Small intestine (tissue), 7 donors: ENCODE results near the gene ERCC5. TPM values are rescaled to one million over a fixed set of nuclear protein-coding genes. Genes with fewer than 3 reads are reported as not detected.

Experiments used
- DNase-seq, 2 donors: peaks; one replicate each; pipeline versions ENCODE4 v3.0.0 to v3.0.0-alpha.2; 2013
- FAIRE-seq: peaks from 2 replicates; lab custom pipeline; 2012; peaks lifted over from hg19 to GRCh38; lab: Jason Lieb, UNC
- H3K27ac ChIP-seq, 3 donors: one replicate each; pipeline ENCODE4 v1.5.1; 2013; ENCODE audit warnings: low read length in 2 of 3, mild to moderate bottlenecking in 2 of 3, control low read depth in 1 of 3, inconsistent platforms in 1 of 3, low read depth in 1 of 3, moderate library complexity in 1 of 3
- H3K27me3 ChIP-seq, 3 donors: one replicate each; pipeline ENCODE4 v1.6.1; 2013; ENCODE audit warnings: low read length in 3 of 3, inconsistent platforms in 1 of 3; ENCODE audit not compliant: control insufficient read depth in 3 of 3, insufficient read depth in 3 of 3
- H3K36me3 ChIP-seq, 3 donors: one replicate each; pipeline ENCODE4 v1.6.1; 2013; ENCODE audit warnings: low read length in 3 of 3, inconsistent platforms in 1 of 3, low read depth in 1 of 3, mild to moderate bottlenecking in 1 of 3, moderate library complexity in 1 of 3; ENCODE audit not compliant: control insufficient read depth in 3 of 3, insufficient read depth in 2 of 3
- H3K4me1 ChIP-seq, 3 donors: one replicate each; pipeline ENCODE4 v1.6.1; 2013; ENCODE audit warnings: low read length in 2 of 3, inconsistent platforms in 1 of 3, low read depth in 1 of 3, mild to moderate bottlenecking in 1 of 3, moderate library complexity in 1 of 3; ENCODE audit not compliant: control insufficient read depth in 3 of 3, insufficient read depth in 2 of 3
- H3K4me3 ChIP-seq, 3 donors: one replicate each; pipeline ENCODE4 v1.5.1; 2013; ENCODE audit warnings: low read length in 3 of 3, control low read depth in 1 of 3, inconsistent platforms in 1 of 3, low read depth in 1 of 3, mild to moderate bottlenecking in 1 of 3, moderate library complexity in 1 of 3
- H3K9me3 ChIP-seq, 2 donors: one replicate each; pipeline ENCODE4 v1.6.1; 2013; ENCODE audit warnings: low read depth in 1 of 2, low read length in 1 of 2; ENCODE audit not compliant: control insufficient read depth in 2 of 2, insufficient read depth in 1 of 2
- WGBS, 3 donors: extraction: QIAGEN DNeasy Blood & Tissue Kit; methylation state at CpG; one replicate each; pipeline ENCODE4 v1.1.7; 2013; 5-methylcytosine and 5-hydroxymethylcytosine counted together
- polyA plus RNA-seq, 4 donors: library from polyadenylated mRNA; stranded (reverse) in 3 of 4; unstranded in 1 of 4; fragments of 200-250 nt in 3 of 4; fragments of 120-200 nt in 1 of 4; gene quantifications; one replicate each; pipeline versions ENCODE4 v1.2.1 to v1.2.3, GENCODE V29; 2013
- donor health status: healthy with polysubstance abuse.
- donor health status: control.
- donor health status: control.
- donor health status: Bipolar disorder and iron deficiency.
- donor health status: healthy.

ERCC5 gene
- polyA plus RNA-seq, 4 donors = 40.7 to 112 (median 65.9) TPM

DNA sequence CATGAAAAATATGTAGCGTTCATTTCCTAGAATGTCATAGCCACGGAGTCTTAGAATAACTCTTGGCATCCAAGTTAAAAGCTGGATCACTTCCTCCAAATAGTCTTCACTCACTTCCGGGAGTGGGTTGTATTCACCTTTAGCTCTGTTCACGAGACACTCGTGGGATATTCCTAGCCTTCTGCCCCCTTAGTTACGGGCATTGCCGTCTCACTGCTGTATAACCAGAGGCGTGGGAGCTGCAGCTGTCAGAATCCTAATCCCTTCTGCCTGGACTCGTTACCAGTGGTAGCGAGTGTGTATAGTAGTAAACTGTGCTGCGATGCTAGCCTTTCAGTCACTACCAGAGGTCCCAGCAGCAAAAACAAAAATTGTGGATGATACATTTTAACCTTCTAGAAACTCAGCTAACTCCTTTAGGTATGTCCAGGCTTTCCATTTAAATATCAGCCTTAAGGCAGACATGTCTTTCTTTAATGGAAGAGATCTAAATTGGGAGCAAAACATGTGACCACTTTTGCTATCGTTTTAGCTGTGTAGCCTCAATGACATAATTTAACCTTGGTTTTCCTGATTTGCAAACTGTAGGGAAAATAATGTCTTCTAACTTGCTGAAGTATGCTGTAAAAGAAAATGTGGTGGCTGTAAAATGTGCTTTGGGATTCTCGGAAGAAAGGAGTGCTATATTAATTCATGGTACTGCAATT lies 34.1 kb downstream of the ERCC5 start:
- H3K27ac ChIP-seq = no peak overlapping the region
- peaks cover 7 to 13% (median 9%) of the 10 kb centered on the region in 3 donors for H3K36me3 ChIP-seq
- no peaks in the 10 kb centered on the region for H3K27me3 ChIP-seq
- no peaks in the 10 kb centered on the region for H3K9me3 ChIP-seq
- WGBS, 3 donors = 86 to 92% (median 88%) methylated on average over 13 of the region's 13 CpGs
- no peak for FAIRE-seq
- no peak overlapping the region for H3K4me3 ChIP-seq
- no peak for DNase-seq
- H3K4me1 ChIP-seq = no peaks in the 10 kb centered on the region

DNA sequence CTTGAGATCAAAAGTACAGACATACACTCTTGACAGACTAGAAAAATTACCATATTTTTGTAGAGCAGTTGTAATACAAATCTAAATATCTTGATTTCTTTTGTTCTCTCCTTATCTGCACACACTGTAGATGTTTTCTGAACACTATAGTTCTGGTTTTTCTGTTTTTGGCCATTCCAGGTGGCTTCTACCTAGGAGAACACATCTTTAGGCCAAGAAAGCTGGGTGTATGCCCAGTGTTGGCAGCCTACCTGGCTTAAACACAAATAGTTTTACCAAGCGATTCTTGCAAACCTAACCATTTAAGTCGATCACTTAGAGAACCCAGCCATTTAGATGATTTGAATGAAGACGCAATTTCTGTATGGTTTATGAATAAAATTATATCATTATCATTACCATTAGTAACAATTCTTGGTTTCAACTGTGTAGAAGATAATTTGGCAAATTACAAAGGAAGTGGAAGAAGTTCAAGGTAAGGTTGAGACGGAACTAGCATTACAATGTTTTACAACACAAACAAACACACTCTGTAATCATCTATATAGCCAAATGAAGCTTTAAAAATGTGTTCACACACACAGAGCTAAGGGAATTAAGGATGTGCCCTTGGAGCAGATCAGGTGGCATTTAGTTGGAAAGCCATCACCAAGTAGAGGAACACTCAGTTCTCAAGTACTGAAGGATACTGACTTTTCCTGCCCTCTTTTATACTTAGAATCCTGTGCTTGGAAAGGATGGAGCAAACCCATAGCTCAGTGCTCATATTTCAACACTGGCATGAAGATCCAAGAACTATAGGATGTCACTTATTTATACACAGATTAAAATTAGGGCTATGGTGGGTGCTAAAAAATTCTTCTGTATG lies 36.2 kb downstream of the ERCC5 start:
- DNase-seq (no peak), FAIRE-seq (no peak)
- Histone ChIP-seq H3K27ac (no peak overlapping the region), H3K27me3 (no peaks in the 10 kb centered on the region), H3K36me3 (peaks cover 0 to 2% (median 0%) of the 10 kb centered on the region in 3 donors), H3K9me3 (no peaks in the 10 kb centered on the region), H3K4me3 (no peak overlapping the region), H3K4me1 (no peaks in the 10 kb centered on the region)
- 91 to 95% (median 95%) methylated on average over 4 of the region's 4 CpGs for WGBS, 3 donors

DNA sequence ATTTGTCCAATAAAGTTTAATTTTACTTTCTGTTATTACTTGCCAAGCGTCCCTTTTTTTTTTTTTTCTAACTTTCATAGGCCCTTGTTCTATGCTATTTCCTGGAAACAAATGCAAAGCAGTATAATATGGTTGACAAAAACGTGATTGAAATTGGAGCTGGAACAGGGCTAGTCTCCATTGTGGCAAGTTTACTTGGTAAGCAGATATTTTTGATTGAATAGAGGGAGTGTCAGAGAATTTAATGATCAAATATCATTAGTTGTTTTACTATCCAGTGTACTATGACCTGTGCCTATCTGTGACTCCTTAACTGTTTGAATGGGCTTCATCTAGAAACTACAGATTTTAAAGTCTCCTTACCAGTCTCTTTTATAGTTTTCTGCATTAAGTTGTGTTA lies 46.7 kb downstream of the ERCC5 start:
- no peaks in the 10 kb centered on the region for H3K36me3 ChIP-seq
- peaks cover 0 to 6% (median 3%) of the 10 kb centered on the region in 3 donors for H3K4me1 ChIP-seq
- FAIRE-seq = peak; percentile 65
- DNase-seq = peak; percentile 31 to 79
- H3K27ac ChIP-seq = no peak overlapping the region
- H3K9me3 ChIP-seq = no peaks in the 10 kb centered on the region
- H3K27me3 ChIP-seq = no peaks in the 10 kb centered on the region
- no peak overlapping the region for H3K4me3 ChIP-seq
- 11 to 52% (median 22%) methylated on average over 2 of the region's 2 CpGs for WGBS, 3 donors

- H3K9me3 ChIP-seq = peaks cover 0 to 3% of the 10 kb centered on the region in 2 donors
- H3K36me3 ChIP-seq = no peaks in the 10 kb centered on the region
- peaks cover 0 to 22% (median 2%) of the 10 kb centered on the region in 3 donors for H3K4me1 ChIP-seq
- H3K4me3 ChIP-seq = no peak overlapping the region
- no peak for FAIRE-seq
- no peaks in the 10 kb centered on the region for H3K27me3 ChIP-seq
- 52 to 74% (median 57%) methylated on average over 6 of the region's 6 CpGs for WGBS, 3 donors
- peak in 1 of 2 donors; percentile 69 for DNase-seq
- peak overlapping the region in 1 of 3 donors; percentile 25 for H3K27ac ChIP-seq
Measured at GRCh38 chr13:102897371-102898138, 51.7 kb downstream of the ERCC5 start.

GRCh38 chr13:102900193-102900608 lies 54.4 kb downstream of the ERCC5 start:
- WGBS, 3 donors = 14 to 59% (median 37%) methylated on average over 4 of the region's 4 CpGs
- Histone ChIP-seq H3K9me3 (peaks cover 0 to 3% of the 10 kb centered on the region in 2 donors), H3K36me3 (no peaks in the 10 kb centered on the region), H3K4me1 (peaks cover 0 to 25% (median 10%) of the 10 kb centered on the region in 3 donors), H3K4me3 (no peak overlapping the region), H3K27me3 (no peaks in the 10 kb centered on the region), H3K27ac (peak overlapping the region in 1 of 3 donors; percentile 35)
- no peak for FAIRE-seq
- DNase-seq = peak; percentile 66 to 73

GRCh38 chr13:102901056-102901455 lies 55.2 kb downstream of the ERCC5 start:
- no peaks in the 10 kb centered on the region for H3K27me3 ChIP-seq
- peaks cover 0 to 3% of the 10 kb centered on the region in 2 donors for H3K9me3 ChIP-seq
- H3K4me3 ChIP-seq = no peak overlapping the region
- H3K27ac ChIP-seq = peak overlapping the region in 1 of 3 donors; percentile 68
- FAIRE-seq (peak; percentile 90), DNase-seq (peak; percentile 79 to 91)
- H3K36me3 ChIP-seq = no peaks in the 10 kb centered on the region
- H3K4me1 ChIP-seq = peaks cover 0 to 25% (median 10%) of the 10 kb centered on the region in 3 donors

DNA sequence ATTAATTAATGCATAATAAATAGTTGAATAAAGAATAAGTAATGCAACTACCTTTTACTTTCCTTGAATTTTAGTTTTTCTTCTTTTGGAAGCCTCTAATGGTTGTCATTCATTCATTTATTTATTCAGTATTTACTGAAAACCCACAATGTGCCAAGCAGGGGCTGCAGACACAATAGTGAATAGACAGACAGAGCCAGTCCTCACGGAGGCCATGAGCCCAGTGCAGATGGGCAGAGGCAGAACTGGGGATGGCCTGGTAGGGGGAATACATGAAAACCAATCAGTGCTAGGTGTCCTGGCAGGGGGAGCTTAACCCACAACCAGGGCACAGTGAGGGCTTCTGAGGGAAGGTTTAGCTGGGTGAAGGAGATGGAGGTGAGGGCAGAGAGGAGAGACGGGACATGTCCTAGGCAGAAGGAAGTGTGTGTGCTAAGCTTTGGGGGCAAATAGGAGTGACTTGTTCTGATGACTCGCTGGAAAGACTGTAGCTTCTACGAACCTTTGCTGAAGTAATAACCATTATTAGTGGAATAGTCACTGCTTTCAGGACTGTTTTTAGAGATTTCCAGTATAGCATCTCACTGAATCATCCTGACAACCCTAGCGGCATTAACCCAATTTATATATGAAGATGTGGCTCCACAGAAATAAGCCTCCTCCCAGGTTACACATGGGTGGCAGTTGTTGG lies 55.9 kb downstream of the ERCC5 start:
- no peak for FAIRE-seq
- peaks cover 0 to 3% of the 10 kb centered on the region in 2 donors for H3K9me3 ChIP-seq
- H3K4me1 ChIP-seq = peaks cover 0 to 25% (median 10%) of the 10 kb centered on the region in 3 donors
- 55 to 75% (median 69%) methylated on average over 5 of the region's 5 CpGs for WGBS, 3 donors
- no peak overlapping the region for H3K4me3 ChIP-seq
- H3K27me3 ChIP-seq = no peaks in the 10 kb centered on the region
- peak overlapping the region in 1 of 3 donors; percentile 68 for H3K27ac ChIP-seq
- H3K36me3 ChIP-seq = no peaks in the 10 kb centered on the region
- peak in 1 of 2 donors; percentile 14 for DNase-seq
